Breast epithelium (tissue), 3 donors: ENCODE results near the gene TMEM123.

ENCODE experiments used
- POLR2A ChIP-seq: fragments of 450-650 bp; IDR thresholded peaks from one replicate; pipeline ENCODE4 v1.6.1; 2016; ENCODE audit warnings: antibody characterized with exemption, mild to moderate bottlenecking, moderate library complexity
- POLR2AphosphoS5 ChIP-seq, 3 donors: sonication (generic); formaldehyde crosslinking; IDR thresholded peaks; one replicate each; pipeline ENCODE4 v1.6.1; 2017; ENCODE audit warnings: antibody characterized with exemption in 3 of 3
- TF ChIP-seq, protein P1 (sequence below), 3 donors: fragments of 450-650 bp; IDR thresholded peaks; one replicate each; pipeline ENCODE4 v1.5.1; 2016 to 2017; ENCODE audit warnings: antibody characterized with exemption in 3 of 3, mild to moderate bottlenecking in 3 of 3, moderate library complexity in 3 of 3

DNA sequence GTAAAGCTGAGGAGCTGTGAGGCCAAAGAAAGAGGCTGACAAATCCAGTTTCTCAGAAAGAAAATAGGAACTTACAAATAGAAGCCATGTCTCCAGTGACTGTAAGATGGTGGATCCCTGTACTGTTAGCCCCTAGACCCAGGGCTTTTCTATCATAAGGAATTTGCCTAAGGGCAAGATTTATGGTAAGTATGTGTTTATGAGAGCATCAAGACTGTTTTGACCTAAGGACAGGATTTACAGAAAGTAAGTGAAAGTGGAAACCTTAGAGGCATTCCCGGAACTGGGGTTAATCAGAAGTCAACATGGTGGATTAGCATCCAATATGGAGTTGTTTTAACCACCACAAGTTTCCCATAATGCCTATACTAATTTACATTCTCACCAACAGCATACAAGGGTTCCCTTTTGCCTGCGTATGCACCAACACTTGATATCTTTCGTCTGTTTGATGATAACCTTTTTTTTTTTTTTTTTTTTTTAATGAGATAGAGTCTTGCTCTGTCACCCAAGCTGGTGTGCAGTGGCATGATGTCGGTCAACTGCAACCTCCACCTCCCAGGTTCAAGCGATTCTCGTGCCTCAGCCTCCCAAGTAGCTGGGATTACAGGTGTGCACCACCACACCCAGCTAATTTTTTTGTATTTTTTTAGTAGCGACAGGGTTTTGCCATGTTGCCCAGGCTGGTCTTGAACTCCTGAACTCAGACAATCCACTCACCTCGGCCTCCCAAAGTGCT is 65.4 kb downstream of the TMEM123 start:
- TF ChIP-seq, protein P1, sequence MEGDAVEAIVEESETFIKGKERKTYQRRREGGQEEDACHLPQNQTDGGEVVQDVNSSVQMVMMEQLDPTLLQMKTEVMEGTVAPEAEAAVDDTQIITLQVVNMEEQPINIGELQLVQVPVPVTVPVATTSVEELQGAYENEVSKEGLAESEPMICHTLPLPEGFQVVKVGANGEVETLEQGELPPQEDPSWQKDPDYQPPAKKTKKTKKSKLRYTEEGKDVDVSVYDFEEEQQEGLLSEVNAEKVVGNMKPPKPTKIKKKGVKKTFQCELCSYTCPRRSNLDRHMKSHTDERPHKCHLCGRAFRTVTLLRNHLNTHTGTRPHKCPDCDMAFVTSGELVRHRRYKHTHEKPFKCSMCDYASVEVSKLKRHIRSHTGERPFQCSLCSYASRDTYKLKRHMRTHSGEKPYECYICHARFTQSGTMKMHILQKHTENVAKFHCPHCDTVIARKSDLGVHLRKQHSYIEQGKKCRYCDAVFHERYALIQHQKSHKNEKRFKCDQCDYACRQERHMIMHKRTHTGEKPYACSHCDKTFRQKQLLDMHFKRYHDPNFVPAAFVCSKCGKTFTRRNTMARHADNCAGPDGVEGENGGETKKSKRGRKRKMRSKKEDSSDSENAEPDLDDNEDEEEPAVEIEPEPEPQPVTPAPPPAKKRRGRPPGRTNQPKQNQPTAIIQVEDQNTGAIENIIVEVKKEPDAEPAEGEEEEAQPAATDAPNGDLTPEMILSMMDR (IDR thresholded peaks at IDR 0.05): no peak
- TF ChIP-seq POLR2A: no peak
- no peak for TF ChIP-seq POLR2AphosphoS5 (IDR thresholded peaks at IDR 0.05)
